Measurements from ENCODE around the gene HSD17B4.

DNA sequence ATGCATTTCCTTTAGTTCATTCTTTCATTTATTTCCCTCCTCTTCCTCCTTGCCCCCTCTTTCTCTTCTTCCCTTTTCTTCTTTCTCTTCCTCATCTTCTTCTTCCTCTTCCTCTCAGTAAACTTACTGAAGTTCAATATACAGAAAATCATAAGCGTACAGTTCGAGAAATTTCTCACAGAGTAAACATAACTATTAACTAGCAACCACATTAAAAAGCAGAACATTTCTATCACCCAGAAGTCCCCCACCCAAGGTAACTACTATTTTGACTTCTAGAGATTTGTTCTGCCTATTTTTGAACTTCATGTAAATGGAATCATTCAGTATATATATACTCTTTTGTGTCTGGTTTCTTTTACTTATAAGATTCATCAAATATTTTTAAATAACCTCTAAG lies 48.3 kb upstream of the HSD17B4 start:
- TF ChIP-seq ATAD3A (CRISPR knock-in tag; IDR thresholded peaks at IDR 0.05) (no peak), MED13 (CRISPR knock-in tag; IDR thresholded peaks at IDR 0.05) (no peak), EZH2 (conservative IDR thresholded peaks at IDR 0.05; ENCODE audit: low read depth, low read length) (no peak), TBX2 (CRISPR knock-in tag; IDR thresholded peaks at IDR 0.05; ENCODE audit: borderline replicate concordance) (no peak)
- TF ChIP-seq, protein P1, sequence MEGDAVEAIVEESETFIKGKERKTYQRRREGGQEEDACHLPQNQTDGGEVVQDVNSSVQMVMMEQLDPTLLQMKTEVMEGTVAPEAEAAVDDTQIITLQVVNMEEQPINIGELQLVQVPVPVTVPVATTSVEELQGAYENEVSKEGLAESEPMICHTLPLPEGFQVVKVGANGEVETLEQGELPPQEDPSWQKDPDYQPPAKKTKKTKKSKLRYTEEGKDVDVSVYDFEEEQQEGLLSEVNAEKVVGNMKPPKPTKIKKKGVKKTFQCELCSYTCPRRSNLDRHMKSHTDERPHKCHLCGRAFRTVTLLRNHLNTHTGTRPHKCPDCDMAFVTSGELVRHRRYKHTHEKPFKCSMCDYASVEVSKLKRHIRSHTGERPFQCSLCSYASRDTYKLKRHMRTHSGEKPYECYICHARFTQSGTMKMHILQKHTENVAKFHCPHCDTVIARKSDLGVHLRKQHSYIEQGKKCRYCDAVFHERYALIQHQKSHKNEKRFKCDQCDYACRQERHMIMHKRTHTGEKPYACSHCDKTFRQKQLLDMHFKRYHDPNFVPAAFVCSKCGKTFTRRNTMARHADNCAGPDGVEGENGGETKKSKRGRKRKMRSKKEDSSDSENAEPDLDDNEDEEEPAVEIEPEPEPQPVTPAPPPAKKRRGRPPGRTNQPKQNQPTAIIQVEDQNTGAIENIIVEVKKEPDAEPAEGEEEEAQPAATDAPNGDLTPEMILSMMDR (CRISPR knock-in tag; IDR thresholded peaks at IDR 0.05): no peak
- TF ChIP-seq, protein P2, sequence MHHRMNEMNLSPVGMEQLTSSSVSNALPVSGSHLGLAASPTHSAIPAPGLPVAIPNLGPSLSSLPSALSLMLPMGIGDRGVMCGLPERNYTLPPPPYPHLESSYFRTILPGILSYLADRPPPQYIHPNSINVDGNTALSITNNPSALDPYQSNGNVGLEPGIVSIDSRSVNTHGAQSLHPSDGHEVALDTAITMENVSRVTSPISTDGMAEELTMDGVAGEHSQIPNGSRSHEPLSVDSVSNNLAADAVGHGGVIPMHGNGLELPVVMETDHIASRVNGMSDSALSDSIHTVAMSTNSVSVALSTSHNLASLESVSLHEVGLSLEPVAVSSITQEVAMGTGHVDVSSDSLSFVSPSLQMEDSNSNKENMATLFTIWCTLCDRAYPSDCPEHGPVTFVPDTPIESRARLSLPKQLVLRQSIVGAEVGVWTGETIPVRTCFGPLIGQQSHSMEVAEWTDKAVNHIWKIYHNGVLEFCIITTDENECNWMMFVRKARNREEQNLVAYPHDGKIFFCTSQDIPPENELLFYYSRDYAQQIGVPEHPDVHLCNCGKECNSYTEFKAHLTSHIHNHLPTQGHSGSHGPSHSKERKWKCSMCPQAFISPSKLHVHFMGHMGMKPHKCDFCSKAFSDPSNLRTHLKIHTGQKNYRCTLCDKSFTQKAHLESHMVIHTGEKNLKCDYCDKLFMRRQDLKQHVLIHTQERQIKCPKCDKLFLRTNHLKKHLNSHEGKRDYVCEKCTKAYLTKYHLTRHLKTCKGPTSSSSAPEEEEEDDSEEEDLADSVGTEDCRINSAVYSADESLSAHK (CRISPR knock-in tag; IDR thresholded peaks at IDR 0.05; ENCODE audit: borderline replicate concordance): no peak
- TF ChIP-seq, protein P3, sequence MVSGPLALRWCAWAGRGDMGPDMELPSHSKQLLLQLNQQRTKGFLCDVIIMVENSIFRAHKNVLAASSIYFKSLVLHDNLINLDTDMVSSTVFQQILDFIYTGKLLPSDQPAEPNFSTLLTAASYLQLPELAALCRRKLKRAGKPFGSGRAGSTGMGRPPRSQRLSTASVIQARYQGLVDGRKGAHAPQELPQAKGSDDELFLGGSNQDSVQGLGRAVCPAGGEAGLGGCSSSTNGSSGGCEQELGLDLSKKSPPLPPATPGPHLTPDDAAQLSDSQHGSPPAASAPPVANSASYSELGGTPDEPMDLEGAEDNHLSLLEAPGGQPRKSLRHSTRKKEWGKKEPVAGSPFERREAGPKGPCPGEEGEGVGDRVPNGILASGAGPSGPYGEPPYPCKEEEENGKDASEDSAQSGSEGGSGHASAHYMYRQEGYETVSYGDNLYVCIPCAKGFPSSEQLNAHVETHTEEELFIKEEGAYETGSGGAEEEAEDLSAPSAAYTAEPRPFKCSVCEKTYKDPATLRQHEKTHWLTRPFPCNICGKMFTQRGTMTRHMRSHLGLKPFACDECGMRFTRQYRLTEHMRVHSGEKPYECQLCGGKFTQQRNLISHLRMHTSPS (CRISPR knock-in tag; IDR thresholded peaks at IDR 0.05; ENCODE audit: low read depth): no peak
- TF ChIP-seq, protein P4, sequence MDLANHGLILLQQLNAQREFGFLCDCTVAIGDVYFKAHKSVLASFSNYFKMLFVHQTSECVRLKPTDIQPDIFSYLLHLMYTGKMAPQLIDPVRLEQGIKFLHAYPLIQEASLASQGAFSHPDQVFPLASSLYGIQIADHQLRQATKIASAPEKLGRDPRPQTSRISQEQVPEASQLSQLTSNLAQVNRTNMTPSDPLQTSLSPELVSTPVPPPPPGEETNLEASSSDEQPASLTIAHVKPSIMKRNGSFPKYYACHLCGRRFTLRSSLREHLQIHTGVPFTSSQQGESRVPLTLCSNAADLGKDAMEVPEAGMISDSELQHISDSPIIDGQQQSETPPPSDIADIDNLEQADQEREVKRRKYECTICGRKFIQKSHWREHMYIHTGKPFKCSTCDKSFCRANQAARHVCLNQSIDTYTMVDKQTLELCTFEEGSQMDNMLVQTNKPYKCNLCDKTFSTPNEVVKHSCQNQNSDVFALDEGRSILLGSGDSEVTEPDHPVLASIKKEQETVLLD (CRISPR knock-in tag; IDR thresholded peaks at IDR 0.05; ENCODE audit: low read depth): no peak
